ENCODE measurements around the gene NCMAP. TPM values are rescaled to one million over a fixed set of nuclear protein-coding genes. Genes with fewer than 3 reads are reported as not detected.

Gene NCMAP
- polyA plus RNA-seq, 3 donors from 2014 or later, result not detected

DNA sequence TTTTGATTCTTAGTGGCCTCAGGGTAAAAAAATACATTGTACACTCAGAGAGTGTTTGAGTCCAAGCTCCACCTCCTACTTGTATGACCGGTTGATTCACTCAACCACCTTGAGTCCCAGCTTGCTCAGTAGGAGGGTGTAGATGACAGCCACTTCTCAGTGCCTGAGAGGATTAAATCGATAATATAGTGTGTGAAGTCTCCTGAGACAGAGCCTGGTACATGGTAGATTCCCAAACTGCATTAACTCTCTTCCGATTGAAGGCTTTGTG lies 38.4 kb downstream of the NCMAP start:
- Mint-ChIP-seq H3K27ac (no peak overlapping the region), H3K36me3 (no peaks in the 10 kb centered on the region), H3K4me3 (no peak overlapping the region)

GRCh38 chr1:24596401-24596880 lies 40.6 kb downstream of the NCMAP start:
- Mint-ChIP-seq H3K27me3 (ENCODE audit: low read depth in 3 of 3) (peaks cover under 1 to 3% (median 1%) of the 10 kb centered on the region in 3 donors), H3K36me3 (no peaks in the 10 kb centered on the region), H3K4me1 (no peaks in the 10 kb centered on the region), H3K27ac (no peak overlapping the region), H3K4me3 (no peak overlapping the region), H3K9me3 (no peaks in the 10 kb centered on the region)
- DNase-seq, result no peak

More for the DNA sequence above, 38.4 kb downstream of the NCMAP start:
- H3K27me3 Mint-ChIP-seq (ENCODE audit: low read depth in 3 of 3), result peaks cover 0 to 5% (median 1%) of the 10 kb centered on the region in 3 donors
- H3K9me3 Mint-ChIP-seq, result no peaks in the 10 kb centered on the region
- no peaks in the 10 kb centered on the region for H3K4me1 Mint-ChIP-seq
- no peak for DNase-seq

- H3K27me3 Mint-ChIP-seq (ENCODE audit: low read depth in 3 of 3), result peaks cover 1 to 3% (median 3%) of the 10 kb centered on the region in 3 donors
- no peaks in the 10 kb centered on the region for H3K4me1 Mint-ChIP-seq
- no peak overlapping the region for H3K4me3 Mint-ChIP-seq
- H3K9me3 Mint-ChIP-seq, result no peaks in the 10 kb centered on the region
- H3K27ac Mint-ChIP-seq, result no peak overlapping the region
- no peak for DNase-seq
- no peaks in the 10 kb centered on the region for H3K36me3 Mint-ChIP-seq
These were observed 43.4 kb downstream of the NCMAP start for GRCh38 chr1:24599265-24599664.

- no peak for DNase-seq
- H3K4me3 Mint-ChIP-seq, result no peak overlapping the region
- H3K4me1 Mint-ChIP-seq, result no peaks in the 10 kb centered on the region
- H3K36me3 Mint-ChIP-seq, result no peaks in the 10 kb centered on the region
- peaks cover 0 to 3% (median 3%) of the 10 kb centered on the region in 3 donors for H3K27me3 Mint-ChIP-seq (ENCODE audit: low read depth in 3 of 3)
- H3K9me3 Mint-ChIP-seq, result no peaks in the 10 kb centered on the region
- no peak overlapping the region for H3K27ac Mint-ChIP-seq
These were observed 44.7 kb downstream of the NCMAP start for GRCh38 chr1:24600551-24600950.

DNA sequence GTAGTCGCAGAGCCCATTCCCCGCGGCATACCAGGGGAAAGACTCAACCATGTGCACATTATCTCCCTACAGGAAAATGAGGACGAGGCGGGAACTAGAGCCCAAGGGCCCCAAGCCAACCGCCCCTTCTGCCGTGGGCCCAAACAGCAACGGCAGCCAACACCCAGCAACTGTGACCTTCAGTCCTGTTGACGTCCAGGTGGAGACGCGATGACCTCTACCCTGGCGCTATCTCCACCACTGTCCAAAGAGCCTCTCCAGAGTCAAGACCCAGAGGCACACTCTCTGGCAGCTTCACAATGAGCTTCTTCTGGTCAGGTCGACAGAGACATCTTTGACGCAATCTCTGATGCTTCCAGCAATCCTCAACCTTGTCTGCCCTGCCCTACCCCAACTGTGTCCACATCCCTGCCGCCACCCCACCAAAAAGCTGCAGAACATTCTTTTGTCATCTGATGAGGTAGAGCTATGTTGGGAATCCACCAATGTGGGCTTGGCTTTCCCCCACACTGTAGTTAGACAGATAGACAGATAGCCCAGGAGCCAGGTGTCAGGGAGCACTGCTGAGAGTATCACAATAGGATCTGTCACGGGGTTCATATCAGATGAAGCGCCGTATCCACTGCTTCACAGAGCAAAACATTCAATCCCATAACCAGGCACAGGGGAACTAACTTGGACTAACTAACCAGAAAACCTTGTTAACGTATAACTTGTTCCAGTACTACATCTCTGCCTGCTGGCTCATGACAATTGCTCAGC lies 49.8 kb downstream of the NCMAP start:
- Mint-ChIP-seq H3K27ac (no peak overlapping the region), H3K9me3 (no peaks in the 10 kb centered on the region), H3K27me3 (ENCODE audit: low read depth in 3 of 3) (peaks cover 2 to 8% (median 3%) of the 10 kb centered on the region in 3 donors), H3K36me3 (no peaks in the 10 kb centered on the region), H3K4me3 (no peak overlapping the region), H3K4me1 (no peaks in the 10 kb centered on the region)
- DNase-seq, result no peak

GRCh38 chr1:24606296-24606605 lies 50.4 kb downstream of the NCMAP start:
- H3K9me3 Mint-ChIP-seq, result no peaks in the 10 kb centered on the region
- no peak overlapping the region for H3K27ac Mint-ChIP-seq
- no peak overlapping the region for H3K4me3 Mint-ChIP-seq
- no peaks in the 10 kb centered on the region for H3K36me3 Mint-ChIP-seq
- no peak for DNase-seq
- H3K27me3 Mint-ChIP-seq (ENCODE audit: low read depth in 3 of 3), result peaks cover 0 to 8% (median 3%) of the 10 kb centered on the region in 3 donors
- no peaks in the 10 kb centered on the region for H3K4me1 Mint-ChIP-seq

- H3K4me1 Mint-ChIP-seq, result no peaks in the 10 kb centered on the region
- H3K27ac Mint-ChIP-seq, result no peak overlapping the region
- DNase-seq, result no peak
- H3K27me3 Mint-ChIP-seq (ENCODE audit: low read depth in 3 of 3), result peaks cover 0 to 8% (median under 1%) of the 10 kb centered on the region in 3 donors
- no peaks in the 10 kb centered on the region for H3K36me3 Mint-ChIP-seq
- H3K9me3 Mint-ChIP-seq, result no peaks in the 10 kb centered on the region
- H3K4me3 Mint-ChIP-seq, result no peak overlapping the region
These were observed 50.7 kb downstream of the NCMAP start for GRCh38 chr1:24606621-24607020.

DNA sequence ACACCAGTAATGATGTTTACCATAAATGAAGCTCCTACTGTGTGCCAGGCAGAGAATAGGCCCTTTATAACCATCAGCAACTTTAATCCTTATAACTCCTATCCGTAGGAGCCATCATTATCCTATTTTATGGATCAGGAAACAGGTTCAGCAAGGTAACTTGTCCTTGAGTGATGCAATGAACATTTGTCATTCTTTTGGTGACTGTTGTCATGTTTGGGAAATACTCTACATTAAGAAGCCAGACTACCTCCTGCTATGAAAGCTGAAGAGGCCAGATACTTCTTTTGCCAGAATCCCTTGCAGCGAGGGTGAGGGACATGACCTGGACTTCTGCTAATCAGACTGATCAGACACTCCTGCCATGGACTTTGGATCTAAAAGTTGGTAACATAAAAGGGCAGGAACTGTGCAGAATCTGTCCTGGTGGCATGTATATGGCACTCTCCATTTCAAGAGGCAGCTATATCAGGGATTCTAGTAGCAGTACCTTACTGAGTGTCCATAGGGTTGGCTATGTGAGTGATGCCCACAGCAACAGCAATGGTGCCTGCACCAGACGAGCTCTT lies 54.1 kb downstream of the NCMAP start:
- no peaks in the 10 kb centered on the region for H3K4me1 Mint-ChIP-seq
- H3K36me3 Mint-ChIP-seq, result no peaks in the 10 kb centered on the region
- peaks cover 0 to 8% (median 4%) of the 10 kb centered on the region in 3 donors for H3K27me3 Mint-ChIP-seq (ENCODE audit: low read depth in 3 of 3)
- DNase-seq, result no peak
- H3K27ac Mint-ChIP-seq, result no peak overlapping the region
- no peaks in the 10 kb centered on the region for H3K9me3 Mint-ChIP-seq
- H3K4me3 Mint-ChIP-seq, result no peak overlapping the region

DNA sequence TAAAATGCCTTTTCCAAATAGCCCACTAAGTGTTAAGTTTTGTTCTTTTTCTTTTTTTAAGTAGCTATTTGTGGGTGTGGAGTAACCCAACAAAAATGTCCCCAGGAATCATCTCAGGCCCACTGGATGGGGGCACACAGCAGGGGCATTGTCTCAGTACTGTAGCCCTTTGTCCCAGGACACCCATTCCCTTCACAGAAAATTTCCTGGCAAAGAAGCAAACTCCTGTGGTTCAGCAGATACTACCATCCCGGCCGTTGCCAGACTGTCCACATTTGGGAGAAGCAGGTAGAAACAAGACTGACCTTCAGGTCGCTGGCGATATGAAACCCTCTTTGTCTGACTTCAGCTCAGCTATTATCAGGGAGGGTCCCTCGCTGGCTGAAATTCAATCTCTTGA lies 63.5 kb downstream of the NCMAP start:
- H3K4me3 Mint-ChIP-seq, result no peak overlapping the region
- H3K9me3 Mint-ChIP-seq, result peaks cover 0 to 3% (median 0%) of the 10 kb centered on the region in 6 donors
- DNase-seq, result no peak
- H3K4me1 Mint-ChIP-seq, result no peaks in the 10 kb centered on the region
- no peaks in the 10 kb centered on the region for H3K36me3 Mint-ChIP-seq
- H3K27ac Mint-ChIP-seq, result no peak overlapping the region
- H3K27me3 Mint-ChIP-seq (ENCODE audit: low read depth in 3 of 3), result peaks cover 0 to 27% (median 10%) of the 10 kb centered on the region in 3 donors

DNA sequence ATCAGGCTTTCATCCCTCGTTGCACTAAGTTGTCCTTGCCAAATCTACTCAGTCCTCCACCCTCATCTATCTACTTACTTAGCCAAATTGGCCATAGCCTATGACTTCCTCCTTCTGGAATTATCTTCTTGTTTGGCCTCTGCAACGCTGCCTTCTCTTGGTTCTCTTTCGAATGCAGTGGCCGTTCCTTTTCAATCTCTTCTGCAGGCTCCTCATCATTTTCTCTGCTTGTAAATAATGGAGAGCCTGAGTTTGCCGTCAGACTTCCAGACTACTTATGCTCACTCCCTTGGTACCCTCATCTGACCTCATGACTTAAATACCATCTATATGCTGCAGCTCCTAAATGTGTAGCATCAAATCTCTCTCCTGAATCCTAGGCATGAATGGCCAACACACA lies 64.8 kb downstream of the NCMAP start:
- Mint-ChIP-seq H3K27ac (no peak overlapping the region), H3K9me3 (peaks cover 0 to 3% (median 0%) of the 10 kb centered on the region in 6 donors), H3K27me3 (ENCODE audit: low read depth in 3 of 3) (peaks cover 0 to 24% (median 10%) of the 10 kb centered on the region in 3 donors), H3K4me3 (no peak overlapping the region), H3K36me3 (no peaks in the 10 kb centered on the region), H3K4me1 (no peaks in the 10 kb centered on the region)
- DNase-seq, result no peak

DNA sequence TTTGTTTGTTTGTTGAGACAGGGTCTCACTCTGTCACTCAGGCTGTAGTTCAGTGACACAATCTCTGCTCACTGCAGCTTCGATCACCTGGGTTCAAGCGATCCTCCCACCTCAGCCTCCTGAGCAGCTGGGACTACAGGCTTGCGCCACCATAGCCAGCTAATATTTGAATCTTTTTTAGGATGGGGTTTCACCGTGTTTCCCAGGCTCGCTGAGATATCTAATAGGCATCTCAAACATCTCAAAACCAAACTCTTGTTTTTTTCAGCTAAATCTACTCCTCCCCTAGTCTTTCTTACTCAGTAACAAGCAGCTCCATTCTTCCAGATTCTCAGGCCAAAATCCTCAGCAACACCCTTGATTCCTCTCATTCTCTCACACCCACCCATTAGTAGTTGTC lies 65.2 kb downstream of the NCMAP start:
- H3K9me3 Mint-ChIP-seq, result peaks cover 0 to 3% (median 0%) of the 10 kb centered on the region in 6 donors
- H3K27me3 Mint-ChIP-seq (ENCODE audit: low read depth in 3 of 3), result peaks cover 0 to 26% (median 10%) of the 10 kb centered on the region in 3 donors

GRCh38 chr1:24622218-24622617 lies 66.3 kb downstream of the NCMAP start:
- H3K27ac Mint-ChIP-seq, result no peak overlapping the region
- DNase-seq, result no peak
- H3K36me3 Mint-ChIP-seq, result no peaks in the 10 kb centered on the region
- no peak overlapping the region for H3K4me3 Mint-ChIP-seq
- H3K27me3 Mint-ChIP-seq (ENCODE audit: low read depth in 3 of 3), result peaks cover 0 to 18% (median 10%) of the 10 kb centered on the region in 3 donors
- H3K4me1 Mint-ChIP-seq, result no peaks in the 10 kb centered on the region
- H3K9me3 Mint-ChIP-seq, result peaks cover 0 to 3% (median 0%) of the 10 kb centered on the region in 6 donors

More for the DNA sequence above, 65.2 kb downstream of the NCMAP start:
- H3K4me1 Mint-ChIP-seq, result no peaks in the 10 kb centered on the region
- DNase-seq, result no peak
- no peak overlapping the region for H3K4me3 Mint-ChIP-seq
- no peak overlapping the region for H3K27ac Mint-ChIP-seq
- H3K36me3 Mint-ChIP-seq, result no peaks in the 10 kb centered on the region

- no peak overlapping the region for H3K4me3 Mint-ChIP-seq
- H3K9me3 Mint-ChIP-seq, result no peaks in the 10 kb centered on the region
- peaks cover 6 to 10% (median 7%) of the 10 kb centered on the region in 3 donors for H3K27me3 Mint-ChIP-seq (ENCODE audit: low read depth in 3 of 3)
- no peaks in the 10 kb centered on the region for H3K4me1 Mint-ChIP-seq
- no peaks in the 10 kb centered on the region for H3K36me3 Mint-ChIP-seq
- DNase-seq, result no peak
- no peak overlapping the region for H3K27ac Mint-ChIP-seq
These were observed 76.9 kb downstream of the NCMAP start for GRCh38 chr1:24632832-24633175.

DNA sequence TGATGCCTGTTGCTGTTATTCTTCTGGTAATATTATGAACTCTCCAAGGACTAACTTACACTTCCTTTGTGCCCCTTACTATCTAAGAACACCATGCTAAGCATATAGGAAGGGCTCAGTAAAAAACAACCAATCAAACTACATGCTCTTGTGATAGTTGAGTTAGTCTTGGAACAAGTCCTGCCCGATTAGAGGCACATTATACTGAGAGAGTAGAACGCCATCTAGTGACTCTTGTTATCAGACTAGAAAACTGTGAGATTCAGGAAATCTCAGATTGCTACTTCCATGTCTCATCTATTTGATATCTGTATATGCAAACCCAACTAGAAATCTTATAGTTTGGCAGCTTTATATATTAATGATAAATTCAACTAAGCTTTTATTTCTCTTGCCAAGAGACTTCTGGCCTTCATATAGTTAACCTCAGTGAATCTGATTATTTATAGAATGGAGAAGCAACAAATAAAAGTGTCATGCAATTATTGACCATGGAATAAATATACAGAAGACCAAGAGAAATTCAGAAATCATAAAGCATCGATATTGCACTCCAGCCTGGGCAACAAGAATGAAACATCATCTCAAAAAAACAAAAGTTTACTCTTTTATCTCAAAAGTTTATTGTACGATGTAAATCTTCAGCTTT lies 79.4 kb downstream of the NCMAP start:
- Mint-ChIP-seq H3K9me3 (no peaks in the 10 kb centered on the region), H3K27ac (peak overlapping the region in 1 of 6 donors; percentile 60), H3K27me3 (ENCODE audit: low read depth in 3 of 3) (peaks cover 5 to 10% (median 7%) of the 10 kb centered on the region in 3 donors), H3K4me1 (peaks cover 0 to 4% of the 10 kb centered on the region in 2 donors), H3K4me3 (no peak overlapping the region), H3K36me3 (no peaks in the 10 kb centered on the region)
- peak; percentile 19 to 49 (median 23) for DNase-seq

Measured in immature natural killer cell (primary cell).